ENCODE results near the gene GPR84.

Gene GPR84

DNA sequence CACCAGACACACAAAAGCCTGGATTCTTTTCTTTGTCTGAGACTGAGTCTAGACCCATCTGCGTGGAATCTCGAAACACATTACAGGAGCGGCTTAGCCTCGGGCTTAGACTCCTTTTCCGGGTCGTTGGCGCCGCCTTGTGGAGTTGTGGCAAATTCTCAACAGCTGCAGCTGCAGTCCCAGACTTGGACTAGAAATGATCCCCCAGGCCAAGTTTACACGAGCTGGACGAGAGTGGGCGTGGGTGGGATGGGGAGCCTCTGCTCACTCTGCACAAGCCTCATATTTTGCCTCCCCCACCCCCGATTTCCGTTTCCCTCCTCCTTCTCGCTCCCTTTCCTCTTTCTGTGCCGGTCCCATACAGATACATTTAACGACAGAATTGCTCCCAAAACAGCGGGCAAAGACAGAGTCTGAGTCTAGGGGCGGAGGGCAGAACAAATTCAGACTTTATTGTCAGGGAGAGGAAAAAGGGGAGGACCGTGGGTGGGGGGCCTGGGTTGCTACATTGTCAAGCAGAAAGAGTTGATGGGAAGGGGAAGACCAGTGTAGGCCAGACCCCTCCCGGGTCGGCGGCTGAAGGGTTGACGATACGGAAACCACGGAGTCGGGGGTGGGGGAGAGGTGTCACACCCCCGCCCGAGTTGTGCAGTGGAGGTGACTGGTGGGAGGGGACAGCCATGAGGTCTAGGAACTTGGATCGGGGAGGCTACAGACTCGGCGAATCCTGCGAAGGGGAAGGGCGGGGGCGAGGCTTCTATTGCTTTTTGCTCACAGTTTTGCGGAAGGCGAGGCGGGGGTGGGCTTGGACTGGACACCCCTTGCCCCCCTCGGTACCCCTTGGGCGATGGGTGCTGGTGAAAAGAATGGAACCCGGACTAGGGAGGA is 4.7 kb upstream of the GPR84 start:
- H3K4me3 ChIP-seq (ENCODE audit: low read depth, low read length), result no peak overlapping the region
- DNase-seq (ENCODE audit: low read depth), result peak; percentile 58
- TF ChIP-seq, protein P1, sequence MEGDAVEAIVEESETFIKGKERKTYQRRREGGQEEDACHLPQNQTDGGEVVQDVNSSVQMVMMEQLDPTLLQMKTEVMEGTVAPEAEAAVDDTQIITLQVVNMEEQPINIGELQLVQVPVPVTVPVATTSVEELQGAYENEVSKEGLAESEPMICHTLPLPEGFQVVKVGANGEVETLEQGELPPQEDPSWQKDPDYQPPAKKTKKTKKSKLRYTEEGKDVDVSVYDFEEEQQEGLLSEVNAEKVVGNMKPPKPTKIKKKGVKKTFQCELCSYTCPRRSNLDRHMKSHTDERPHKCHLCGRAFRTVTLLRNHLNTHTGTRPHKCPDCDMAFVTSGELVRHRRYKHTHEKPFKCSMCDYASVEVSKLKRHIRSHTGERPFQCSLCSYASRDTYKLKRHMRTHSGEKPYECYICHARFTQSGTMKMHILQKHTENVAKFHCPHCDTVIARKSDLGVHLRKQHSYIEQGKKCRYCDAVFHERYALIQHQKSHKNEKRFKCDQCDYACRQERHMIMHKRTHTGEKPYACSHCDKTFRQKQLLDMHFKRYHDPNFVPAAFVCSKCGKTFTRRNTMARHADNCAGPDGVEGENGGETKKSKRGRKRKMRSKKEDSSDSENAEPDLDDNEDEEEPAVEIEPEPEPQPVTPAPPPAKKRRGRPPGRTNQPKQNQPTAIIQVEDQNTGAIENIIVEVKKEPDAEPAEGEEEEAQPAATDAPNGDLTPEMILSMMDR (IDR thresholded peaks at IDR 0.05; ENCODE audit: low read depth, low read length, missing control alignments), result peak; percentile 94

DNA sequence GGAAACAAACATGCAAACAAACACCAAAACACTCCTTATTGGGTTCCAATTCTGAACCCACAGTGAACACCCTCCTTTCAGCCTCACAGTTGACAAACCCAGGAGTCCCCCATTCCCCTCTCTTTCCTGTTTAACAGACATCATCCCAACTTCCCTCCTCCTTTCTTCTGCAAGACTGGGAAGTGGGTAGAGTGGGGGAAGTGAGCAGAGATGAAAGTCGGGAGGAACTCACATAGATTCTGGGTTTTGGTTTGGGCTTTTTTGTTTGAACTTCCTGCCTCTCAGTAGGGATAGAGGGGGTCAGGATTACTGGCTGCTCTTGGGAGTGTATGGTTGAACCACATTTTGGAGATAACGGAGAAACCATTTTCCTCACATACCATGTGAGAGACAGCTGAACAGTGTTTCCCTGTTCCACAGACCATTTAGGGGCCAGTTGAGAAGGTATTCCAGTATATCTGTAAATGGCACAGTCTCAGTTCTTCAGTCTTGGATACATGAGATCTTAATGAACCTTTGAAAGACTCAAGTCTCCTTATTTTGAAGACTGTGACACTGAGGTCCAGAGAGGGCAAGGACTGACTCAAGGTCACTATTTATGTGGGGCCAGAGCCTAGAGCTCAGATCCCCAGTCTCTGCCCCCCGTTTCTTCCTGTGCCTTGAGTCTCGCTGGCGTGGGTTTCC is 3.9 kb upstream of the GPR84 start:
- TF ChIP-seq, protein P1 (IDR thresholded peaks at IDR 0.05; ENCODE audit: low read depth, low read length, missing control alignments), result no peak
- H3K4me3 ChIP-seq (ENCODE audit: low read depth, low read length), result no peak overlapping the region
- no peak for DNase-seq (ENCODE audit: low read depth)

DNA sequence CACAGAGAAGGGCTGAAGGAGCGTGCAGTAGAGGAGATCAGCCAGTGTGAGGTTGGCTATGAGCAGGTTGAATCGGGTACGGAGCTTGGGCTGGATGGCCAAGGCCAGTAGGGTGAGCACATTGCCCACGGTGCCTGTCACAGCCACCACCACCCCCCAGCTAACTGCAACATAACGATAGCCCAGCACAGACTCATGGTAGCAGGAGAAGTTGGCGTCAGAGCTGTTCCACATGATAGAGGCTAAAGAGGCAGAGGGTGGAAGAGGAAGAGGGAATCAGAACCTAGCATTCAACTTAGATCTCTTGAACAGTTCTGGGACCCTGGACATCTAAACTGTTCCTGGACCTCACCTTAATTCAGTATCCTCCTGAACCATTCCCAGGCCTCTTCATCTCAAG is 668 bp downstream of the GPR84 start:
- no peak for DNase-seq (ENCODE audit: low read depth)
- no peak overlapping the region for H3K4me3 ChIP-seq (ENCODE audit: low read depth, low read length)

DNA sequence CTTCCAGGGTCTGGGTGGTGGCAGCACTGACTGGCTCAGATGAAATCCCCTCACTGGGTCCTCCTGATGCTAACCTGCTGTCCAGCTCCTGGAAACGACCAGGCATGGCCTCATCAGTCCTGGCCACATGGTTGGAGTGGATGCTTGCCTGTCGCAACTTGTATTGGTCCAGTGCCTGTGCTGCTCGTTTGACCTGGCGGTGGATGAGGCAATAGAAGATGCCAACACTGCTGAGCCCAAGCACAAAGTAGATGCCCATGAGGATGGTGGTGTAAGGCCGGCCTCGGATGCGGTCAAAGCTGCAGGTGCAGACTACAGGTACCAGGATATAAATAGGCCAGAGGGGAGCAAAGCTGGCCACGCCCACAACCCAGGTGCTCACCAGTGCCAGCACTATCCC is 1.2 kb downstream of the GPR84 start:
- DNase-seq (ENCODE audit: low read depth), result no peak
- TF ChIP-seq, protein P1 (IDR thresholded peaks at IDR 0.05; ENCODE audit: low read depth, low read length, missing control alignments), result no peak
- H3K4me3 ChIP-seq (ENCODE audit: low read depth, low read length), result no peak overlapping the region

More for the DNA sequence above, 668 bp downstream of the GPR84 start:
- TF ChIP-seq, protein P1 (IDR thresholded peaks at IDR 0.05; ENCODE audit: low read depth, low read length, missing control alignments), result no peak

DNA sequence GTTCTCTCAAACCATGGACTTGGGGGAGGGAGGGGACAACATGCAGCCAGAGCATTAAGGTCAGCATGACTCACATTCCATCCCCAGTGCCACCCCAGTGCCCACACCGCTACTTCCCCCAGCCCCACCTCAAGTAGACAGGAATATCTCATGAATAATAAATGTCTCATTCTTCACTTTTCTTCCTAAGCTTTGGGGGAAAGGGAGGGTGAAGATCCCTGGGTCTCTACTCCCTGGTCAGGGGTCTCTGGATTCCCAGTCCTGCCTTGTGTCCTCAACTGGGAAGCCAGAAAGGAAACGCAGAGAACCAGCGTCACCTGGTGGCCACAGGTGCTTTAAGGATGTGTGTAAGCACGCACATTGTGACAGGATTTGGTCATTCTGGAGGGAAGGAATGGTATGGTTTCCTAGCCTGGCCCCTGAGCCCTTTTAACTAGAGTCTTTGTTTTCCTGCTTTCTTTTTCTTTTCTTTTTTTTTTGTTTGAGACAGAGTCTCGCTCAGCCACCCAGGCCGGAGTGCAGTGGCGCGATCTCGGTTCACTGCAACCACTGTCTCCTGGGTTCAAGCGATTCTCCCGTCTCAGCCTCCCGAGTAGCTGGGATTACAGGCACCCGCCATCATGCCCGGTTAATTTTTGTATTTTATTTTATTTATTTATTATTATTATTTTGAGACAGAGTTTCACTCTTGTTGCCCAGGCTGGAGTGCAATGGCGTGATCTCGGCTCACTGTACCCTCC is 3.4 kb downstream of the GPR84 start:
- TF ChIP-seq, protein P1 (IDR thresholded peaks at IDR 0.05; ENCODE audit: low read depth, low read length, missing control alignments), result peak; percentile 92
- DNase-seq (ENCODE audit: low read depth), result no peak
- no peak overlapping the region for H3K4me3 ChIP-seq (ENCODE audit: low read depth, low read length)

DNA sequence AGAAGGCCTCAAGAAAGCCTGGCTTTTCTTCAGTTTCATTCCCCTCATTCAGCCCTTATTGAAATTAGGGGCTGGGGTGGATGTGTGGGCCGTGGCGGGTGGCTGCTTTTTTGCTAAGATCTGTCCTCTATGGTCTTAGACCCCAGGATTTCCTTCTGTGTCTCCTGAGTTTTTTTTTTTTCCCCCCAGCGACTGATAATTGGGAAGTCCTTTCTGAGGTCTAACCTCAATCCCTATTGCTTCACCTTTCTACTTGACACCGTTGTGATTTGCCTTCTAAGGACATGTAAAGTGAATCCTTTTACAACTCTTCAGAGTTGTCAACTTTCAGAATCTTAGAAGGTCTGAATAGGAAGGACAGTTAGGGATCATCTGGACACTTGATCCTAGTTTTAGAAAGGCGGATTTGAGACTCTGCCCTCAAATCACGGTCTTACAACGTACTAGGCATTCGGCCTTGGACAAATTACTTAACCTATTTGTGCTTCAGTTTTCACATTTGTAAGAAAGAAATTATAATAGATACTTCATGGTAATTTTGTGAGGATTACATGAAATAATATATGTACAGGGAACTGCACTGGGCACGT is 4.4 kb downstream of the GPR84 start:
- DNase-seq (ENCODE audit: low read depth), result no peak
- TF ChIP-seq, protein P1 (IDR thresholded peaks at IDR 0.05; ENCODE audit: low read depth, low read length, missing control alignments), result no peak
- H3K4me3 ChIP-seq (ENCODE audit: low read depth, low read length), result peak overlapping the region; percentile 82
